WTC11 (cell line): ENCODE data around the gene PRR13. TPM values are rescaled to one million over a fixed set of nuclear protein-coding genes. Genes with fewer than 3 reads are reported as not detected.
"Not testable (repeated sequence)": the region's sequence is repeated elsewhere in the genome, so short reads cannot be mapped to it uniquely, and the experiment has no call there.

Source experiments
- ATAC-seq: fragments of 200-7000 bp; cut with Tn5 transposase; 2 replicates; pipeline ENCODE4 v1.10.0; 2021; ENCODE audit warnings: mild to moderate bottlenecking, moderate library complexity
- CTCF ChIA-PET: fragments of 300-600 bp; sonication (Branson Sonifier 250); formaldehyde crosslinking; loops from one replicate; lab custom pipeline; 2021; ENCODE audit warnings: antibody characterized with exemption; lab: Charles Lee
- POLR2A ChIA-PET: fragments of 350-600 bp; sonication (Branson Sonifier 250); formaldehyde crosslinking; loops from one replicate; lab custom pipeline; 2021; ENCODE audit warnings: antibody characterized with exemption; lab: Charles Lee
- DNase-seq: peaks from one replicate; pipeline ENCODE4 v3.0.0; 2021; ENCODE audit warnings: low spot score
- H3K27ac Mint-ChIP-seq: 2 replicates; pipeline ENCODE4 v1.8.0; 2021; ENCODE audit warnings: mixed read lengths
- H3K27me3 Mint-ChIP-seq: 2 replicates; pipeline ENCODE4 v1.8.0; 2021; ENCODE audit warnings: low read depth, mild to moderate bottlenecking, moderate library complexity, mixed read lengths
- H3K36me3 Mint-ChIP-seq: 2 replicates; pipeline ENCODE4 v1.8.0; 2021; ENCODE audit warnings: mixed read lengths
- H3K4me1 Mint-ChIP-seq: 2 replicates; pipeline ENCODE4 v1.8.0; 2022; ENCODE audit warnings: mixed read lengths
- H3K4me3 Mint-ChIP-seq: 2 replicates; pipeline ENCODE4 v1.8.0; 2021; ENCODE audit warnings: mild to moderate bottlenecking, moderate library complexity, mixed read lengths
- H3K9me3 Mint-ChIP-seq: 2 replicates; pipeline ENCODE4 v1.8.0; 2021; ENCODE audit warnings: mixed read lengths
- ARID4B ChIP-seq: sonication (generic); formaldehyde crosslinking; IDR thresholded peaks from 2 replicates; pipeline ENCODE4 v1.8.0; 2023; ENCODE audit warnings: missing genetic modification reagents, mild to moderate bottlenecking, borderline replicate concordance
- ELF4 ChIP-seq: sonication (generic); formaldehyde crosslinking; IDR thresholded peaks from 2 replicates; pipeline ENCODE4 v1.8.1; 2022; ENCODE audit warnings: low read depth, mild to moderate bottlenecking, moderate library complexity, missing genetic modification reagents
- FOXJ3 ChIP-seq: sonication (generic); formaldehyde crosslinking; IDR thresholded peaks from 2 replicates; pipeline ENCODE4 v1.9.0; 2021; ENCODE audit warnings: missing genetic modification reagents, mild to moderate bottlenecking, borderline replicate concordance
- HMGA2 ChIP-seq: fragments of 250-450 bp; sonication (Bioruptor Pico); IDR thresholded peaks from 2 replicates; pipeline ENCODE4 v1.4.0; 2021; ENCODE audit warnings: mild to moderate bottlenecking, moderate library complexity
- IRF2 ChIP-seq: sonication (generic); formaldehyde crosslinking; IDR thresholded peaks from 2 replicates; pipeline ENCODE4 v1.8.0; 2022; ENCODE audit warnings: low read depth, missing genetic modification reagents, borderline replicate concordance
- ZBTB21 ChIP-seq: sonication (generic); formaldehyde crosslinking; IDR thresholded peaks from 2 replicates; pipeline ENCODE4 v1.8.1; 2023; ENCODE audit warnings: mild to moderate bottlenecking, missing genetic modification reagents, borderline replicate concordance
- ZNF121 ChIP-seq: sonication (generic); formaldehyde crosslinking; IDR thresholded peaks from 2 replicates; pipeline ENCODE4 v1.8.0; 2023; ENCODE audit warnings: missing genetic modification reagents
- ZNF416 ChIP-seq: fragments of 250-450 bp; sonication (Bioruptor Pico); IDR thresholded peaks from 2 replicates; pipeline ENCODE4 v1.9.0; 2021; ENCODE audit warnings: mild to moderate bottlenecking, inconsistent platforms
- total RNA-seq: library from RNA; stranded (reverse); gene quantifications from 3 replicates; pipeline ENCODE4 v1.2.3, GENCODE V29; 2021
- TF ChIP-seq, protein P1 (sequence below): sonication (generic); formaldehyde crosslinking; IDR thresholded peaks from 2 replicates; pipeline ENCODE4 v1.8.0; 2023; ENCODE audit warnings: missing genetic modification reagents
- TF ChIP-seq, protein P2 (sequence below): sonication (generic); formaldehyde crosslinking; conservative IDR thresholded peaks from 2 replicates; pipeline ENCODE4 v1.8.1; 2023; ENCODE audit warnings: mild to moderate bottlenecking, low read depth, missing genetic modification reagents, moderate library complexity
- TF ChIP-seq, protein P3 (sequence below): sonication (generic); formaldehyde crosslinking; IDR thresholded peaks from 2 replicates; pipeline ENCODE4 v1.8.1; 2022; ENCODE audit warnings: mild to moderate bottlenecking, missing genetic modification reagents, moderate library complexity, borderline replicate concordance

The PRR13 gene
- total RNA-seq, 1 experiment from 2014 or later, result 187 TPM

- CTCF ChIA-PET, result interaction anchor here (0.6 to 5.6 kb wide), 9 partner anchors 28 to 1143 kb away, joined by 3 to 113 read pairs (median 18); partner anchors contain the start of genes AAAS and SP1
- H3K9me3 Mint-ChIP-seq, DNase-seq, H3K27me3 Mint-ChIP-seq, POLR2A ChIA-PET, H3K36me3 Mint-ChIP-seq, ATAC-seq, H3K4me3 Mint-ChIP-seq, H3K27ac Mint-ChIP-seq: not testable (repeated sequence)
- peaks cover 13% of the 10 kb centered on the region for H3K4me1 Mint-ChIP-seq
Measured at GRCh38 chr12:53422247-53422646, 19.3 kb upstream of the PRR13 start.

DNA sequence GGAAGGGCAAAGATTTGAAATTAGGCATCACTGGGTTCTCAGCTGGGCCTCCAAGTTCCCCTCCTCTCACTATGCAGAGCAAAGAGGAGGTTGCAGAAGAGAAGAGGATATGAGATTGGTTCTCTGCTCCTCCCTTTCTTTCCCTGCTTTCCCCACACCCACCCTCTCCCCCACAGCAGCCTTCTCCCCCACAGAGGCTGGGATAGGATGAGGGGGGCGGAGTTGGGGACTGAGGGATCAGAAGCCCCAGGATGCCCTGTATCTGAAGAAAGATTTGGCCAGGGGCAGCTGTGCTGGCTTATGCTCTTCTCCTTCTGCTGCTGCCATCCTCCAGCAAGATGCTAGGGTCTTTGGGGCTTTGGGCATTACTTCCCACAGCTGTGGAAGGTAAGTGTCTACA is 17.9 kb upstream of the PRR13 start, which contains the start of gene AMHR2:
Gene AMHR2, plus strand, starts transcription at position 259 of the 400 bp plus-strand sequence. Its CDS starts 80 bp downstream, at position 339.
- no peak for TF ChIP-seq ELF4
- peaks cover 13% of the 10 kb centered on the region for H3K4me1 Mint-ChIP-seq

GRCh38 chr12:53424626-53425514 is 16.7 kb upstream of the PRR13 start:
- no peaks in the 10 kb centered on the region for H3K9me3 Mint-ChIP-seq
- H3K4me3 Mint-ChIP-seq, result no peak overlapping the region
- H3K27ac Mint-ChIP-seq, result no peak overlapping the region
- peaks cover 10% of the 10 kb centered on the region for H3K4me1 Mint-ChIP-seq
- no peaks in the 10 kb centered on the region for H3K27me3 Mint-ChIP-seq
- CTCF ChIA-PET, result interaction anchor here (0.8 to 5.6 kb wide), 7 partner anchors 44 to 104 kb away, joined by 4 to 113 read pairs (median 7); partner anchors contain the start of gene AAAS
- no peak for TF ChIP-seq HMGA2
- TF ChIP-seq, protein P1, sequence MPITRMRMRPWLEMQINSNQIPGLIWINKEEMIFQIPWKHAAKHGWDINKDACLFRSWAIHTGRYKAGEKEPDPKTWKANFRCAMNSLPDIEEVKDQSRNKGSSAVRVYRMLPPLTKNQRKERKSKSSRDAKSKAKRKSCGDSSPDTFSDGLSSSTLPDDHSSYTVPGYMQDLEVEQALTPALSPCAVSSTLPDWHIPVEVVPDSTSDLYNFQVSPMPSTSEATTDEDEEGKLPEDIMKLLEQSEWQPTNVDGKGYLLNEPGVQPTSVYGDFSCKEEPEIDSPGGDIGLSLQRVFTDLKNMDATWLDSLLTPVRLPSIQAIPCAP (CRISPR knock-in tag), result no peak
- TF ChIP-seq, protein P2, sequence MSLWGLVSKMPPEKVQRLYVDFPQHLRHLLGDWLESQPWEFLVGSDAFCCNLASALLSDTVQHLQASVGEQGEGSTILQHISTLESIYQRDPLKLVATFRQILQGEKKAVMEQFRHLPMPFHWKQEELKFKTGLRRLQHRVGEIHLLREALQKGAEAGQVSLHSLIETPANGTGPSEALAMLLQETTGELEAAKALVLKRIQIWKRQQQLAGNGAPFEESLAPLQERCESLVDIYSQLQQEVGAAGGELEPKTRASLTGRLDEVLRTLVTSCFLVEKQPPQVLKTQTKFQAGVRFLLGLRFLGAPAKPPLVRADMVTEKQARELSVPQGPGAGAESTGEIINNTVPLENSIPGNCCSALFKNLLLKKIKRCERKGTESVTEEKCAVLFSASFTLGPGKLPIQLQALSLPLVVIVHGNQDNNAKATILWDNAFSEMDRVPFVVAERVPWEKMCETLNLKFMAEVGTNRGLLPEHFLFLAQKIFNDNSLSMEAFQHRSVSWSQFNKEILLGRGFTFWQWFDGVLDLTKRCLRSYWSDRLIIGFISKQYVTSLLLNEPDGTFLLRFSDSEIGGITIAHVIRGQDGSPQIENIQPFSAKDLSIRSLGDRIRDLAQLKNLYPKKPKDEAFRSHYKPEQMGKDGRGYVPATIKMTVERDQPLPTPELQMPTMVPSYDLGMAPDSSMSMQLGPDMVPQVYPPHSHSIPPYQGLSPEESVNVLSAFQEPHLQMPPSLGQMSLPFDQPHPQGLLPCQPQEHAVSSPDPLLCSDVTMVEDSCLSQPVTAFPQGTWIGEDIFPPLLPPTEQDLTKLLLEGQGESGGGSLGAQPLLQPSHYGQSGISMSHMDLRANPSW (CRISPR knock-in tag), result no peak
- TF ChIP-seq ZNF121, result no peak
- no peak for TF ChIP-seq FOXJ3 (CRISPR knock-in tag)
- no peak for TF ChIP-seq IRF2 (CRISPR knock-in tag)
- TF ChIP-seq ZBTB21 (CRISPR knock-in tag), result no peak
- TF ChIP-seq, protein P3, sequence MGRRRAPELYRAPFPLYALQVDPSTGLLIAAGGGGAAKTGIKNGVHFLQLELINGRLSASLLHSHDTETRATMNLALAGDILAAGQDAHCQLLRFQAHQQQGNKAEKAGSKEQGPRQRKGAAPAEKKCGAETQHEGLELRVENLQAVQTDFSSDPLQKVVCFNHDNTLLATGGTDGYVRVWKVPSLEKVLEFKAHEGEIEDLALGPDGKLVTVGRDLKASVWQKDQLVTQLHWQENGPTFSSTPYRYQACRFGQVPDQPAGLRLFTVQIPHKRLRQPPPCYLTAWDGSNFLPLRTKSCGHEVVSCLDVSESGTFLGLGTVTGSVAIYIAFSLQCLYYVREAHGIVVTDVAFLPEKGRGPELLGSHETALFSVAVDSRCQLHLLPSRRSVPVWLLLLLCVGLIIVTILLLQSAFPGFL (CRISPR knock-in tag), result no peak
- no peak for TF ChIP-seq ZNF416 (CRISPR knock-in tag)
- TF ChIP-seq ARID4B, result no peak
- TF ChIP-seq, all 79 proteins: peak for 0
- ATAC-seq, result no peak
- POLR2A ChIA-PET, result no interaction called here
- no peak for DNase-seq
- H3K36me3 Mint-ChIP-seq, result no peaks in the 10 kb centered on the region

More for the DNA sequence above, 17.9 kb upstream of the PRR13 start, which contains the start of gene AMHR2:
- Mint-ChIP-seq H3K36me3 (no peaks in the 10 kb centered on the region), H3K9me3 (no peaks in the 10 kb centered on the region), H3K27me3 (no peaks in the 10 kb centered on the region), H3K4me3 (no peak within 1 kb of the TSS), H3K27ac (no peak within 1 kb of the TSS)
- no peak for DNase-seq
- CTCF ChIA-PET, result interaction anchor here (1.2 to 5.6 kb wide), 4 partner anchors 53 to 102 kb away, joined by 4 to 113 read pairs (median 24); partner anchors contain the start of gene AAAS
- POLR2A ChIA-PET, result interaction anchor here (0.5 kb wide), 2 partner anchors 75 to 209 kb away, joined by 3 to 4 read pairs; no protein-coding TSS in a partner anchor
- no peak for ATAC-seq
